ENCODE data around the gene FOXA3. TPM values are rescaled to one million over a fixed set of nuclear protein-coding genes. Genes with fewer than 3 reads are reported as not detected.

FOXA3 gene
- total RNA-seq, 1 experiment from 2014 or later, result 22.2 TPM

- H3K4me2 ChIP-seq (ENCODE audit: insufficient read depth, insufficient read length, low read length), result no peak overlapping the region
- H3K9me3 Mint-ChIP-seq, result no peaks in the 10 kb centered on the region
- H3K23me2 ChIP-seq (ENCODE audit: insufficient read length, low read depth, low read length, poor library complexity, severe bottlenecking), result peaks cover 17% of the 10 kb centered on the region
- no peak overlapping the region for H2BK120ac ChIP-seq (ENCODE audit: low read depth, low read length, poor library complexity, severe bottlenecking)
- no peaks in the 10 kb centered on the region for H3K27me3 ChIP-seq (ENCODE audit: insufficient read depth, low read length)
- peaks cover under 1 to 4% (median 4%) of the 10 kb centered on the region in 3 experiments; a peak in 3 of 7 replicates for H3K36me3 Mint-ChIP-seq (ENCODE audit: insufficient read depth in 1 of 3, low read depth in 3 of 3)
- no peak overlapping the region for H3T11ph ChIP-seq (ENCODE audit: low read length)
- peaks cover 2% of the 10 kb centered on the region; the same call in 1 of the 2 replicates for H3K4me1 ChIP-seq (ENCODE audit: insufficient read depth, low read length)
- H3K9ac ChIP-seq (ENCODE audit: extremely low read depth, insufficient read length, low read length), result no peak overlapping the region
- no peak overlapping the region for H3K14ac ChIP-seq (ENCODE audit: insufficient read depth, low read length)
- no peak overlapping the region for H2BK5ac ChIP-seq (ENCODE audit: insufficient read length, low read length)
- H3K27me3 Mint-ChIP-seq (ENCODE audit: low read depth), result peaks cover 4% of the 10 kb centered on the region; the same call in 1 of the 2 replicates
- no peak overlapping the region; a peak in 1 of 5 replicates for H3K4me3 Mint-ChIP-seq
- H2BK20ac ChIP-seq (ENCODE audit: low read depth, low read length, poor library complexity, severe bottlenecking), result no peak overlapping the region
- no CpG with 5 or more reads among the region's 2 CpGs for WGBS (ENCODE audit: extremely low coverage, insufficient read length, low lambda C conversion rate)
- no peak overlapping the region for H3K56ac ChIP-seq (ENCODE audit: insufficient read length, low read depth, low read length)
- no peak overlapping the region for H3K23ac ChIP-seq (ENCODE audit: insufficient read length, low read depth, low read length)
- no peaks in the 10 kb centered on the region for H3K9me3 ChIP-seq (ENCODE audit: control insufficient read depth, low read depth, low read length)
- DNase-seq, result no peak
- H3K79me1 ChIP-seq (ENCODE audit: insufficient read depth, low read depth, low read length, poor library complexity, severe bottlenecking), result no peaks in the 10 kb centered on the region
- no peak overlapping the region for H4K5ac ChIP-seq (ENCODE audit: insufficient read length, low read depth, low read length)
- peaks cover 42 to 57% of the 10 kb centered on the region in 2 experiments for H3K4me1 Mint-ChIP-seq
- no peak overlapping the region for H2AFZ ChIP-seq (ENCODE audit: low read length)
- no peak overlapping the region for H3K27ac ChIP-seq (ENCODE audit: insufficient read length, low read depth, low read length)
- no peak overlapping the region for H2BK15ac ChIP-seq (ENCODE audit: low read depth, low read length)
- no peak overlapping the region for H2AK5ac ChIP-seq (ENCODE audit: insufficient read length, low read length)
- H3K79me2 ChIP-seq (ENCODE audit: insufficient read depth, low read length), result no peaks in the 10 kb centered on the region
- no peak overlapping the region for H4K91ac ChIP-seq (ENCODE audit: insufficient read length, low read depth, low read length)
- peaks cover 3% of the 10 kb centered on the region for H4K20me1 ChIP-seq (ENCODE audit: control insufficient read depth, insufficient read depth, insufficient read length)
- no peak overlapping the region for H3K27ac Mint-ChIP-seq
- H2BK12ac ChIP-seq (ENCODE audit: insufficient read length, low read depth, low read length), result no peak overlapping the region
- H4K8ac ChIP-seq (replicated peaks; ENCODE audit: insufficient read length, low read depth, low read length), result no peak overlapping the region
- TF ChIP-seq CTCF (conservative IDR thresholded peaks at IDR 0.05), result no peak
- no peak overlapping the region for H3K4ac ChIP-seq (ENCODE audit: low read depth, low read length)
- H3K18ac ChIP-seq (ENCODE audit: insufficient read length, low read depth, low read length), result no peak overlapping the region
These were observed 15.8 kb downstream of the FOXA3 start for GRCh38 chr19:45879971-45880370.
